GM11168 (cell line): Measurements from ENCODE around the gene NCKAP5.
"Not testable (repeated sequence)": the region's sequence is repeated elsewhere in the genome, so short reads cannot be mapped to it uniquely, and the experiment has no call there.

Source experiments
- in situ Hi-C: fragments of 300-500 bp; cut with MboI; formaldehyde crosslinking; loops from one replicate; pipeline ENCODE4 v1.12.0; 2022; ENCODE audit warnings: low sequenced_read_pairs; ENCODE audit not compliant: unreplicated experiment

The NCKAP5 gene

GRCh38 chr2:133476286-133476685 lies 92.0 kb downstream of the NCKAP5 start:
- in situ Hi-C loops, result no loop called here

- in situ Hi-C loops, result no loop called here
Measured at GRCh38 chr2:133475610-133476009, 92.7 kb downstream of the NCKAP5 start.

GRCh38 chr2:133470446-133470845 lies 97.8 kb downstream of the NCKAP5 start:
- in situ Hi-C loops, result not testable (repeated sequence)

- in situ Hi-C loops, result no loop called here
Measured at GRCh38 chr2:133462811-133463210, 105.5 kb downstream of the NCKAP5 start.

GRCh38 chr2:133461484-133461883 lies 106.8 kb downstream of the NCKAP5 start:
- in situ Hi-C loops, result no loop called here

- in situ Hi-C loops, result no loop called here
Measured at GRCh38 chr2:133459590-133459989, 108.7 kb downstream of the NCKAP5 start.

GRCh38 chr2:133458280-133458679 lies 110.0 kb downstream of the NCKAP5 start:
- in situ Hi-C loops, result no loop called here

GRCh38 chr2:133457861-133458260 lies 110.4 kb downstream of the NCKAP5 start:
- in situ Hi-C loops, result no loop called here

GRCh38 chr2:133456971-133457370 lies 111.3 kb downstream of the NCKAP5 start:
- in situ Hi-C loops, result no loop called here

GRCh38 chr2:133456156-133456555 lies 112.1 kb downstream of the NCKAP5 start:
- in situ Hi-C loops, result no loop called here

- in situ Hi-C loops, result no loop called here
Measured at GRCh38 chr2:133453032-133453431, 115.2 kb downstream of the NCKAP5 start.

GRCh38 chr2:133452583-133452982 lies 115.7 kb downstream of the NCKAP5 start:
- in situ Hi-C loops, result no loop called here

- in situ Hi-C loops, result no loop called here
Measured at GRCh38 chr2:133452146-133452545, 116.1 kb downstream of the NCKAP5 start.

- in situ Hi-C loops, result no loop called here
Measured at GRCh38 chr2:133448195-133448594, 120.1 kb downstream of the NCKAP5 start.

- in situ Hi-C loops, result no loop called here
Measured at GRCh38 chr2:133447303-133447702, 121.0 kb downstream of the NCKAP5 start.

GRCh38 chr2:133444465-133444864 lies 123.8 kb downstream of the NCKAP5 start:
- in situ Hi-C loops, result no loop called here

GRCh38 chr2:133442393-133442792 lies 125.9 kb downstream of the NCKAP5 start:
- in situ Hi-C loops, result no loop called here

- in situ Hi-C loops, result no loop called here
Measured at GRCh38 chr2:133439565-133439920, 128.7 kb downstream of the NCKAP5 start.

GRCh38 chr2:133438848-133439564 lies 129.3 kb downstream of the NCKAP5 start:
- in situ Hi-C loops, result no loop called here

- in situ Hi-C loops, result no loop called here
Measured at GRCh38 chr2:133438026-133438425, 130.2 kb downstream of the NCKAP5 start.

GRCh38 chr2:133437492-133437891 lies 130.8 kb downstream of the NCKAP5 start:
- in situ Hi-C loops, result no loop called here

- in situ Hi-C loops, result no loop called here
Measured at GRCh38 chr2:133434959-133435668, 133.1 kb downstream of the NCKAP5 start.
